ENCODE data around the gene EPHA4. TPM values are rescaled to one million over a fixed set of nuclear protein-coding genes. Genes with fewer than 3 reads are reported as not detected.

EPHA4 gene
- total RNA-seq, 2 experiments from 2014 or later: 0.23 TPM; not detected in 1

- Histone ChIP-seq H3K9me3 (ENCODE audit: low read length) (no peaks in the 10 kb centered on the region), H3K79me2 (ENCODE audit: insufficient read depth, low read depth, low read length) (no peaks in the 10 kb centered on the region), H3K27ac (ENCODE audit: low read depth, low read length, poor library complexity, severe bottlenecking) (no peak overlapping the region), H3K4me3 (ENCODE audit: low read depth, low read length, poor library complexity, severe bottlenecking) (no peak overlapping the region), H3K9me2 (ENCODE audit: insufficient read depth, low read length) (no peaks in the 10 kb centered on the region), H2AFZ (ENCODE audit: low read length) (no peak overlapping the region), H3K4me2 (ENCODE audit: low read length) (no peak overlapping the region), H4K20me1 (ENCODE audit: insufficient read depth, low read length) (no peaks in the 10 kb centered on the region; the same call in 1 of the 2 replicates), H3K4me1 (ENCODE audit: insufficient read depth, low read length, poor library complexity, severe bottlenecking) (no peaks in the 10 kb centered on the region), H3K36me3 (ENCODE audit: insufficient read depth, low read length) (no peaks in the 10 kb centered on the region)
- ChIA-PET POLR2A (interaction anchor here (1.2 kb wide), 1 partner anchor 11 kb away, joined by 3 read pairs; no protein-coding TSS in a partner anchor), CTCF (ENCODE audit: unreplicated experiment) (no interaction called here)
- TF ChIP-seq, protein P1, sequence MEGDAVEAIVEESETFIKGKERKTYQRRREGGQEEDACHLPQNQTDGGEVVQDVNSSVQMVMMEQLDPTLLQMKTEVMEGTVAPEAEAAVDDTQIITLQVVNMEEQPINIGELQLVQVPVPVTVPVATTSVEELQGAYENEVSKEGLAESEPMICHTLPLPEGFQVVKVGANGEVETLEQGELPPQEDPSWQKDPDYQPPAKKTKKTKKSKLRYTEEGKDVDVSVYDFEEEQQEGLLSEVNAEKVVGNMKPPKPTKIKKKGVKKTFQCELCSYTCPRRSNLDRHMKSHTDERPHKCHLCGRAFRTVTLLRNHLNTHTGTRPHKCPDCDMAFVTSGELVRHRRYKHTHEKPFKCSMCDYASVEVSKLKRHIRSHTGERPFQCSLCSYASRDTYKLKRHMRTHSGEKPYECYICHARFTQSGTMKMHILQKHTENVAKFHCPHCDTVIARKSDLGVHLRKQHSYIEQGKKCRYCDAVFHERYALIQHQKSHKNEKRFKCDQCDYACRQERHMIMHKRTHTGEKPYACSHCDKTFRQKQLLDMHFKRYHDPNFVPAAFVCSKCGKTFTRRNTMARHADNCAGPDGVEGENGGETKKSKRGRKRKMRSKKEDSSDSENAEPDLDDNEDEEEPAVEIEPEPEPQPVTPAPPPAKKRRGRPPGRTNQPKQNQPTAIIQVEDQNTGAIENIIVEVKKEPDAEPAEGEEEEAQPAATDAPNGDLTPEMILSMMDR (conservative IDR thresholded peaks at IDR 0.05; ENCODE audit: low read length): no peak
- TF ChIP-seq EZH2phosphoT487 (IDR thresholded peaks at IDR 0.05; ENCODE audit: borderline replicate concordance, low read depth, low read length): no peak
- intact Hi-C loops (cut with micrococcal nuclease; ENCODE audit: unreplicated experiment): no loop called here
- DNase-seq (ENCODE audit: low spot score): no peak
- no TSS peak for BruUV-seq (replicated peaks)
These were observed 39.5 kb downstream of the EPHA4 start for GRCh38 chr2:221532641-221533040.

DNA sequence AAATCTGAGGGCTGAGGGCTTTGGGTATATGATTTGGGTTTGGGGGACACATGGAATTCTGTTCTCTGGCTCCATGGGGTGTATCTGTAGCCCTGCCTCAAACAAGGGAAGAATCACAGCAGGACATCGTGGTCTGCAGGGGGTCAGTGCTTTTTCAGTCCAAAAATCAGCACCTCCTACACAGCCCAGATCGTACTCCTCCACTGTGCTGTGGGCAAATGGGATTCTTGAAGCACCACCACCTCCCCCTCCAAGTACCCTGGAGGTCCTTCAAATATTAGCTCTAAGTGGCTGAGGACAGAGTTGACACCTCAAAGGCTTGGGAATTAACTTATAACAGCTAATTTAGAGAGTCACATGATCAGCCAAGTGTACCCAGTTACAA lies 41.5 kb downstream of the EPHA4 start:
- no peak for TF ChIP-seq EZH2phosphoT487 (IDR thresholded peaks at IDR 0.05; ENCODE audit: borderline replicate concordance, low read depth, low read length)
- TF ChIP-seq, protein P1 (conservative IDR thresholded peaks at IDR 0.05; ENCODE audit: low read length): no peak
- no peak overlapping the region for H3K4me2 ChIP-seq (ENCODE audit: low read length)
- H2AFZ ChIP-seq (ENCODE audit: low read length): no peak overlapping the region
- H3K9me3 ChIP-seq (ENCODE audit: low read length): no peaks in the 10 kb centered on the region
- ChIA-PET CTCF (ENCODE audit: unreplicated experiment) (no interaction called here), POLR2A (interaction anchor here (0.6 to 1.4 kb wide), 3 partner anchors 8 to 101 kb away, joined by 3 to 5 read pairs (median 3); no protein-coding TSS in a partner anchor)
- no peaks in the 10 kb centered on the region; the same call in 1 of the 2 replicates for H4K20me1 ChIP-seq (ENCODE audit: insufficient read depth, low read length)
- H3K9me2 ChIP-seq (ENCODE audit: insufficient read depth, low read length): no peaks in the 10 kb centered on the region
- no peak overlapping the region for H3K27ac ChIP-seq (ENCODE audit: low read depth, low read length, poor library complexity, severe bottlenecking)
- H3K4me1 ChIP-seq (ENCODE audit: insufficient read depth, low read length, poor library complexity, severe bottlenecking): no peaks in the 10 kb centered on the region
- intact Hi-C loops (cut with micrococcal nuclease; ENCODE audit: unreplicated experiment): no loop called here
- H3K4me3 ChIP-seq (ENCODE audit: low read depth, low read length, poor library complexity, severe bottlenecking): no peak overlapping the region
- DNase-seq (ENCODE audit: low spot score): no peak
- H3K36me3 ChIP-seq (ENCODE audit: insufficient read depth, low read length): no peaks in the 10 kb centered on the region
- BruUV-seq (replicated peaks): no TSS peak
- H3K79me2 ChIP-seq (ENCODE audit: insufficient read depth, low read depth, low read length): no peaks in the 10 kb centered on the region

GRCh38 chr2:221529943-221530652 lies 42.0 kb downstream of the EPHA4 start:
- H2AFZ ChIP-seq (ENCODE audit: low read length): no peak overlapping the region
- no peaks in the 10 kb centered on the region for H3K79me2 ChIP-seq (ENCODE audit: insufficient read depth, low read depth, low read length)
- BruUV-seq (replicated peaks): no TSS peak
- no peak for DNase-seq (ENCODE audit: low spot score)
- ChIA-PET POLR2A (interaction anchor here (0.5 to 0.7 kb wide), 3 partner anchors 8 to 285 kb away, joined by 3 to 5 read pairs (median 4); no protein-coding TSS in a partner anchor), CTCF (ENCODE audit: unreplicated experiment) (no interaction called here)
- no peak overlapping the region for H3K4me2 ChIP-seq (ENCODE audit: low read length)
- no peaks in the 10 kb centered on the region for H4K20me1 ChIP-seq (ENCODE audit: insufficient read depth, low read length)
- H3K9me2 ChIP-seq (ENCODE audit: insufficient read depth, low read length): no peaks in the 10 kb centered on the region
- H3K9me3 ChIP-seq (ENCODE audit: low read length): no peaks in the 10 kb centered on the region
- H3K27ac ChIP-seq (ENCODE audit: low read depth, low read length, poor library complexity, severe bottlenecking): no peak overlapping the region
- no peak for TF ChIP-seq EZH2phosphoT487 (IDR thresholded peaks at IDR 0.05; ENCODE audit: borderline replicate concordance, low read depth, low read length)
- TF ChIP-seq, protein P1 (conservative IDR thresholded peaks at IDR 0.05; ENCODE audit: low read length): no peak
- no peaks in the 10 kb centered on the region for H3K36me3 ChIP-seq (ENCODE audit: insufficient read depth, low read length)
- intact Hi-C loops (cut with micrococcal nuclease; ENCODE audit: unreplicated experiment): no loop called here
- H3K4me1 ChIP-seq (ENCODE audit: insufficient read depth, low read length, poor library complexity, severe bottlenecking): no peaks in the 10 kb centered on the region
- no peak overlapping the region for H3K4me3 ChIP-seq (ENCODE audit: low read depth, low read length, poor library complexity, severe bottlenecking)
